ENCODE data around the gene PTPRU.
"Not testable (repeated sequence)": the region's sequence is repeated elsewhere in the genome, so short reads cannot be mapped to it uniquely, and the experiment has no call there.

PTPRU gene

GRCh38 chr1:29202584-29203340, 33.6 kb upstream of the PTPRU start:
- Histone ChIP-seq H3K4me1 (ENCODE audit: control insufficient read depth, low read depth, low read length) (peaks cover 3% of the 10 kb centered on the region), H3K36me3 (ENCODE audit: control insufficient read depth, low read depth, low read length) (peaks cover 28% of the 10 kb centered on the region), H3K4me3 (ENCODE audit: low read length) (no peak overlapping the region), H3K9me3 (ENCODE audit: control insufficient read depth, low read depth, low read length) (no peaks in the 10 kb centered on the region), H3K27me3 (ENCODE audit: control insufficient read depth, insufficient read depth, low read length) (no peaks in the 10 kb centered on the region), H3K9ac (ENCODE audit: low read length) (no peak overlapping the region), H3K27ac (ENCODE audit: low read length) (no peak overlapping the region)

DNA sequence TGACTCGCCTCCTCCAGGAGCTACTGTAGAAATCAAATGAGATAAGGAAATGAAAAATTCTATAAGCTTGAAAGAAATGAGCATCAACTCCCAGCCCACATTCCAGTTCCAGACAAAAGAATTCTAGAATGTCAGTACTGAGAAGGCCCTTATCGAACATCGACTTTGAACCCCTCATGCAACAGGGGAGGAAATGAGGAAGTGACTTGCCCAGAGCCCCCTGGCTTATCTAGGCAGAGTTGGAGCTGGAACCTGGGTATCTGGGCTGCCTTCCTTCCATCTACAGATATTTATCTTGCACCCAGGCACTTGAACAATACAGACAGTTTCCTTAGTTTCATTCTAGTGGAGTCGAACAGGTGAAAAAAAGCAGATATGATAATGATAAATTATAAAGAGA, 27.9 kb upstream of the PTPRU start:
- Histone ChIP-seq H3K27me3 (ENCODE audit: control insufficient read depth, insufficient read depth, low read length) (no peaks in the 10 kb centered on the region), H3K9ac (ENCODE audit: low read length) (no peak overlapping the region), H3K27ac (ENCODE audit: low read length) (no peak overlapping the region), H3K4me1 (ENCODE audit: control insufficient read depth, low read depth, low read length) (no peaks in the 10 kb centered on the region), H3K36me3 (ENCODE audit: control insufficient read depth, low read depth, low read length) (peaks cover 25% of the 10 kb centered on the region), H3K9me3 (ENCODE audit: control insufficient read depth, low read depth, low read length) (no peaks in the 10 kb centered on the region), H3K4me3 (ENCODE audit: low read length) (no peak overlapping the region)

GRCh38 chr1:29209173-29209572, 27.1 kb upstream of the PTPRU start:
- no peaks in the 10 kb centered on the region for H3K27me3 ChIP-seq (ENCODE audit: control insufficient read depth, insufficient read depth, low read length)
- H3K4me3 ChIP-seq (ENCODE audit: low read length), result no peak overlapping the region
- H3K27ac ChIP-seq (ENCODE audit: low read length), result no peak overlapping the region
- H3K4me1 ChIP-seq (ENCODE audit: control insufficient read depth, low read depth, low read length), result no peaks in the 10 kb centered on the region
- no peaks in the 10 kb centered on the region for H3K9me3 ChIP-seq (ENCODE audit: control insufficient read depth, low read depth, low read length)
- peaks cover 27% of the 10 kb centered on the region for H3K36me3 ChIP-seq (ENCODE audit: control insufficient read depth, low read depth, low read length)
- no peak overlapping the region for H3K9ac ChIP-seq (ENCODE audit: low read length)

GRCh38 chr1:29210278-29211085, 25.8 kb upstream of the PTPRU start:
- Histone ChIP-seq H3K9ac (ENCODE audit: low read length) (no peak overlapping the region), H3K27me3 (ENCODE audit: control insufficient read depth, insufficient read depth, low read length) (no peaks in the 10 kb centered on the region), H3K36me3 (ENCODE audit: control insufficient read depth, low read depth, low read length) (peaks cover 28% of the 10 kb centered on the region), H3K9me3 (ENCODE audit: control insufficient read depth, low read depth, low read length) (no peaks in the 10 kb centered on the region), H3K4me1 (ENCODE audit: control insufficient read depth, low read depth, low read length) (no peaks in the 10 kb centered on the region), H3K4me3 (ENCODE audit: low read length) (no peak overlapping the region), H3K27ac (ENCODE audit: low read length) (no peak overlapping the region)

- Histone ChIP-seq H3K9me3 (ENCODE audit: control insufficient read depth, low read depth, low read length) (no peaks in the 10 kb centered on the region), H3K27me3 (ENCODE audit: control insufficient read depth, insufficient read depth, low read length) (no peaks in the 10 kb centered on the region), H3K4me3 (ENCODE audit: low read length) (no peak overlapping the region), H3K4me1 (ENCODE audit: control insufficient read depth, low read depth, low read length) (no peaks in the 10 kb centered on the region), H3K9ac (ENCODE audit: low read length) (no peak overlapping the region), H3K36me3 (ENCODE audit: control insufficient read depth, low read depth, low read length) (peaks cover 34% of the 10 kb centered on the region), H3K27ac (ENCODE audit: low read length) (no peak overlapping the region)
These were observed 25.0 kb upstream of the PTPRU start for GRCh38 chr1:29211086-29212030.

DNA sequence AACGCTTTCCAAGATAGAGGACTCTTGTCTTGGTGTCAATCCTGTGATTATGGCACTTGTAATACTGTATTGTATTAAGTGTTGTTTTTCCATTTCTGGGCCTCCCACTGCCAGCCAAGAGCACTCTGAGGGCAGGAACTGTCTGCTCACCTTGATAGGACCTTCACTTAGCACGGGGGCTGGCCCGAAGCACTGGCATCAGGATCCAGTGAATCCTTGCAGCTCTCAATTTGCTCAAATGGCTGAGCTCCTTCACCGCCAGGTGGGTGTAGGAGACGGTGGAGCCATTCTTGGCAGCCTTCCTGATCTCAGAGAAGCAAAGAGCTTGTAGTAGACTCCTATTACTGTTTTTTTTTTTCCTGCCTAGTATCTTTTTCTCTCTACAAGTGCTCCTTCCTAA, 23.3 kb upstream of the PTPRU start:
- H3K4me3 ChIP-seq (ENCODE audit: low read length), result no peak overlapping the region
- H3K27ac ChIP-seq (ENCODE audit: low read length), result no peak overlapping the region
- H3K4me1 ChIP-seq (ENCODE audit: control insufficient read depth, low read depth, low read length), result no peaks in the 10 kb centered on the region
- H3K9me3 ChIP-seq (ENCODE audit: control insufficient read depth, low read depth, low read length), result no peaks in the 10 kb centered on the region
- peaks cover 29% of the 10 kb centered on the region for H3K36me3 ChIP-seq (ENCODE audit: control insufficient read depth, low read depth, low read length)
- no peaks in the 10 kb centered on the region for H3K27me3 ChIP-seq (ENCODE audit: control insufficient read depth, insufficient read depth, low read length)
- H3K9ac ChIP-seq (ENCODE audit: low read length), result no peak overlapping the region

DNA sequence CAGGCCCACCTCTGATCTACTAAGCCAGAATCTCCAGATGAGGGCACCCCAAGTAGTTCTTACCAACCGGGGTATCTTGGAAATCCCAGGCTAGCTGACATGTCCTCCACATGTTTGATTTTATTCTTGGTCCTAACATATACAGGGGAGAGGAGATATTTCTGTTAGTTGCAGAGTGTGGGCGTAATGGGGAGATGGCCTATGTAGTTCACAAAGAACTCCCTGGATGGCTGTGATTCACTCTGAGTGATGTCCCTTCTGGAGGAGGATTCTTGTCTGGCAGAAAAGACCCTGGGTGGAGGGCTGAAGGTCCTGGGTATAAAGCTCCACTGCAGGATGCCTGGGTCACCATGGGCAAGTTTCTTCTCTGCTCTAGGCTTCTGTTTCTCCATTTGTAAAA, 18.7 kb upstream of the PTPRU start:
- Histone ChIP-seq H3K27ac (ENCODE audit: low read length) (no peak overlapping the region), H3K9me3 (ENCODE audit: control insufficient read depth, low read depth, low read length) (no peaks in the 10 kb centered on the region), H3K27me3 (ENCODE audit: control insufficient read depth, insufficient read depth, low read length) (no peaks in the 10 kb centered on the region), H3K4me3 (ENCODE audit: low read length) (no peak overlapping the region), H3K36me3 (ENCODE audit: control insufficient read depth, low read depth, low read length) (peaks cover 20% of the 10 kb centered on the region), H3K9ac (ENCODE audit: low read length) (no peak overlapping the region), H3K4me1 (ENCODE audit: control insufficient read depth, low read depth, low read length) (no peaks in the 10 kb centered on the region)

DNA sequence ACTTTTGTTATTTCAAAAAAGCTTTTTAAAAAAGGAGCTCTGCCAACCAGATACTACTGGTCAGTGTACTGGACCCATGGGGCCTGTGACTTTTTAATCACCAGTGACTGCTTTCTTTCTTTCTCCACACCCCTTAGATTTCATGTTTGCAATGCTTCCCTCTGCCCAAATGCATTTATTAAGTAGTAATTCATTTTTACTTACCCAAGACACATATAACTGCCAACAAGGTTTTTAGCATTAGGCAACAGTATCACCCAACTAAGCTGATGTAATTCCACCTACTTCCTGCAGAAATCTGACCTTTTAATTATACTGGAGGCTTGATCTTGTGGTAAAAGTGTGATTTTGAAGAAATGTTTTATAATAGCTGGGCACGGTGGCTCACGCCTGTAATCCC, 18.1 kb upstream of the PTPRU start:
- no peak overlapping the region for H3K9ac ChIP-seq (ENCODE audit: low read length)
- H3K9me3 ChIP-seq (ENCODE audit: control insufficient read depth, low read depth, low read length), result no peaks in the 10 kb centered on the region
- no peaks in the 10 kb centered on the region for H3K27me3 ChIP-seq (ENCODE audit: control insufficient read depth, insufficient read depth, low read length)
- no peak overlapping the region for H3K4me3 ChIP-seq (ENCODE audit: low read length)
- no peak overlapping the region for H3K27ac ChIP-seq (ENCODE audit: low read length)
- no peaks in the 10 kb centered on the region for H3K4me1 ChIP-seq (ENCODE audit: control insufficient read depth, low read depth, low read length)
- H3K36me3 ChIP-seq (ENCODE audit: control insufficient read depth, low read depth, low read length), result peaks cover 20% of the 10 kb centered on the region

DNA sequence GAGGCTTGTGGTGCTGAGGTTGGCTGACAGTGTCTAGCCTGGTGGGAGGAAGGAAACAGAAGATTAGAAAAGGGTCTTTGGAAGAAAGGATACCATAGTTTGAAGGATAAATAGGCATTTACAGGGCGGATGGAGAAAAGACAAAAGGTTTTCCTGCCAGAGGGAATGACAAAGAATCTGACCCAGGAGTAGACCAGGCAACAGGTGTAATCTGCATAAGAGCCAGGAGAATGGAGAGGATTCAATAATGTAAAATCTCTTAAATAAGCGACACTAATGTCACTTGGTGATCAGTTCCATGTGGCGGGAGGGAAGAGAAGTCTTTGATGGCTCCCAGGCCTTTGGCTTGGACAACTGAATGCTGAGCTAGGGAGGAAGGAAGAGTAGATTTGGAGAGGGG, 15.0 kb upstream of the PTPRU start:
- Histone ChIP-seq H3K36me3 (ENCODE audit: control insufficient read depth, low read depth, low read length) (peaks cover 6% of the 10 kb centered on the region), H3K27ac (ENCODE audit: low read length) (no peak overlapping the region)

GRCh38 chr1:29222260-29222659, 14.1 kb upstream of the PTPRU start:
- not testable (repeated sequence) for H3K27me3 ChIP-seq (ENCODE audit: control insufficient read depth, insufficient read depth, low read length); H3K9me3 ChIP-seq (ENCODE audit: control insufficient read depth, low read depth, low read length); H3K9ac ChIP-seq (ENCODE audit: low read length); H3K36me3 ChIP-seq (ENCODE audit: control insufficient read depth, low read depth, low read length); H3K4me1 ChIP-seq (ENCODE audit: control insufficient read depth, low read depth, low read length); H3K4me3 ChIP-seq (ENCODE audit: low read length); H3K27ac ChIP-seq (ENCODE audit: low read length)

More for the DNA sequence above, 15.0 kb upstream of the PTPRU start:
- no peaks in the 10 kb centered on the region for H3K9me3 ChIP-seq (ENCODE audit: control insufficient read depth, low read depth, low read length)
- H3K27me3 ChIP-seq (ENCODE audit: control insufficient read depth, insufficient read depth, low read length), result no peaks in the 10 kb centered on the region
- H3K9ac ChIP-seq (ENCODE audit: low read length), result no peak overlapping the region
- no peak overlapping the region for H3K4me3 ChIP-seq (ENCODE audit: low read length)
- no peaks in the 10 kb centered on the region for H3K4me1 ChIP-seq (ENCODE audit: control insufficient read depth, low read depth, low read length)

DNA sequence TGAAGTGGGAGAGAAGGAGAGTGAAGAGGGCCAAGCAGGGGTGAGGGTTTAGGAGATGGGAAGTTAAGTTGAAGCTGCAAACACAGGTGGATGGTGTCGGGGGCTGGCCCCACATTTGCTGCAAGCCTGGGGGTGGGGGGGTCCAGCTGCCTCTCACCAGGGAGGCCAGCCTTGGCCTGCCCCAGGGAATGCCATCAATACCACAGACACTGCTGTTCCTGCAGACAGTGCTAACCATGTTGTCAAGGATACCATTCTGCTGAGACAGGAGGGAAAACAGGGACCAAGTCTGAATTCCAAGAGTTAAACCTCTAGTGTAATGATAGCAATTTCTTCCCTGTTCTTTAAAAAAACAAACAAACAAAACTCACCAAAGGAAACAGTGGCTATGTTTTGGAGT, 13.6 kb upstream of the PTPRU start:
- no peak overlapping the region for H3K4me3 ChIP-seq (ENCODE audit: low read length)
- H3K36me3 ChIP-seq (ENCODE audit: control insufficient read depth, low read depth, low read length), result peaks cover 6% of the 10 kb centered on the region
- H3K27ac ChIP-seq (ENCODE audit: low read length), result no peak overlapping the region
- H3K9me3 ChIP-seq (ENCODE audit: control insufficient read depth, low read depth, low read length), result no peaks in the 10 kb centered on the region
- no peaks in the 10 kb centered on the region for H3K27me3 ChIP-seq (ENCODE audit: control insufficient read depth, insufficient read depth, low read length)
- no peak overlapping the region for H3K9ac ChIP-seq (ENCODE audit: low read length)
- H3K4me1 ChIP-seq (ENCODE audit: control insufficient read depth, low read depth, low read length), result no peaks in the 10 kb centered on the region

Measured in iPS-18a (cell line).